Loucy (cell line): ENCODE measurements around the gene DUSP12.

ENCODE experiments used
- H2AFZ ChIP-seq: fragments of 200-600 bp; sonication (generic); 2 replicates; pipeline ENCODE4 v1.6.0; 2016; ENCODE audit warnings: antibody characterized with exemption, mild to moderate bottlenecking, low read length, moderate library complexity
- H3F3A ChIP-seq: fragments of 200-600 bp; 2 replicates; pipeline ENCODE4 v1.6.0; 2016; ENCODE audit warnings: antibody characterized with exemption, low read depth, mild to moderate bottlenecking
- H3K27me3 ChIP-seq: fragments of 200-600 bp; sonication (generic); 2 replicates; pipeline ENCODE4 v1.6.1; 2014; ENCODE audit warnings: low read length, mild to moderate bottlenecking; ENCODE audit not compliant: insufficient read depth, poor library complexity, severe bottlenecking
- H3K36me3 ChIP-seq: fragments of 200-600 bp; sonication (generic); 2 replicates; pipeline ENCODE4 v1.6.1; 2016; ENCODE audit warnings: low read length; ENCODE audit not compliant: insufficient read depth
- H3K4me1 ChIP-seq: fragments of 200-600 bp; sonication (generic); 2 replicates; pipeline ENCODE4 v1.5.1; 2014; ENCODE audit warnings: low read length, mild to moderate bottlenecking; ENCODE audit not compliant: insufficient read depth, poor library complexity, severe bottlenecking
- H3K4me2 ChIP-seq: fragments of 200-600 bp; sonication (generic); 2 replicates; pipeline ENCODE4 v1.6.0; 2014; ENCODE audit warnings: antibody characterized with exemption, low read length, low read depth, mild to moderate bottlenecking; ENCODE audit not compliant: poor library complexity, severe bottlenecking
- H3K4me3 ChIP-seq: fragments of 200-600 bp; sonication (generic); 2 replicates; pipeline ENCODE4 v1.5.1; 2014; ENCODE audit warnings: low read length, mild to moderate bottlenecking, mixed read lengths; ENCODE audit not compliant: poor library complexity, severe bottlenecking
- H3K79me2 ChIP-seq: fragments of 200-600 bp; sonication (generic); 2 replicates; pipeline ENCODE4 v1.6.1; 2014; ENCODE audit warnings: low read length; ENCODE audit not compliant: insufficient read depth
- H3K9ac ChIP-seq: fragments of 200-600 bp; sonication (generic); 2 replicates; pipeline ENCODE4 v1.6.0; 2014; ENCODE audit warnings: mild to moderate bottlenecking, low read depth, low read length, moderate library complexity; ENCODE audit not compliant: poor library complexity, severe bottlenecking
- H3K9me2 ChIP-seq: fragments of 200-600 bp; sonication (generic); replicated peaks from 2 replicates; pipeline ENCODE4 v1.6.1; 2016; ENCODE audit warnings: low read depth, low read length, mixed read lengths
- H3K9me3 ChIP-seq: fragments of 200-600 bp; sonication (generic); 2 replicates; pipeline ENCODE4 v1.6.1; 2014; ENCODE audit warnings: mild to moderate bottlenecking, antibody characterized with exemption, low read length, low read depth; ENCODE audit not compliant: insufficient read depth
- H4K20me1 ChIP-seq: fragments of 200-600 bp; sonication (generic); 2 replicates; pipeline ENCODE4 v1.6.0; 2014; ENCODE audit warnings: antibody characterized with exemption, low read length, mild to moderate bottlenecking; ENCODE audit not compliant: insufficient read depth, poor library complexity, severe bottlenecking
- CTCF ChIP-seq: fragments of 200-600 bp; sonication (generic); conservative IDR thresholded peaks from 2 replicates; pipeline ENCODE4 v1.5.1; 2014; ENCODE audit warnings: mild to moderate bottlenecking, antibody characterized with exemption, low read length
- EZH2phosphoT487 ChIP-seq: fragments of 200-600 bp; IDR thresholded peaks from 2 replicates; pipeline ENCODE4 v1.6.1; 2018; ENCODE audit warnings: antibody characterized with exemption, mild to moderate bottlenecking, moderate library complexity, borderline replicate concordance

Gene DUSP12

GRCh38 chr1:161709373-161709772 is 40.2 kb upstream of the DUSP12 start:
- Histone ChIP-seq H3K79me2 (no peaks in the 10 kb centered on the region), H2AFZ (no peak overlapping the region), H4K20me1 (no peaks in the 10 kb centered on the region), H3K27me3 (no peaks in the 10 kb centered on the region), H3K4me1 (no peaks in the 10 kb centered on the region), H3K4me2 (no peak overlapping the region), H3K4me3 (no peak overlapping the region), H3K36me3 (no peaks in the 10 kb centered on the region), H3F3A (no peaks in the 10 kb centered on the region), H3K9ac (no peak overlapping the region), H3K9me3 (no peaks in the 10 kb centered on the region), H3K9me2 (no peaks in the 10 kb centered on the region)
- no peak for TF ChIP-seq EZH2phosphoT487
- no peak for TF ChIP-seq CTCF

GRCh38 chr1:161710560-161710959 is 39.0 kb upstream of the DUSP12 start:
- no peaks in the 10 kb centered on the region for H3K79me2 ChIP-seq
- no peak for TF ChIP-seq EZH2phosphoT487
- TF ChIP-seq CTCF, result no peak
- no peaks in the 10 kb centered on the region for H3K36me3 ChIP-seq
- H4K20me1 ChIP-seq, result no peaks in the 10 kb centered on the region
- H3K4me2 ChIP-seq, result no peak overlapping the region
- H3K9me2 ChIP-seq, result no peaks in the 10 kb centered on the region
- H3K27me3 ChIP-seq, result no peaks in the 10 kb centered on the region
- H2AFZ ChIP-seq, result no peak overlapping the region
- no peaks in the 10 kb centered on the region for H3F3A ChIP-seq
- H3K9me3 ChIP-seq, result no peaks in the 10 kb centered on the region
- H3K9ac ChIP-seq, result no peak overlapping the region
- H3K4me1 ChIP-seq, result no peaks in the 10 kb centered on the region
- no peak overlapping the region for H3K4me3 ChIP-seq

GRCh38 chr1:161718559-161719324 is 30.8 kb upstream of the DUSP12 start:
- Histone ChIP-seq H3K4me2 (no peak overlapping the region), H3K79me2 (no peaks in the 10 kb centered on the region), H2AFZ (no peak overlapping the region), H4K20me1 (no peaks in the 10 kb centered on the region), H3K36me3 (no peaks in the 10 kb centered on the region), H3K27me3 (no peaks in the 10 kb centered on the region), H3K4me1 (peaks cover 3% of the 10 kb centered on the region), H3K9me3 (no peaks in the 10 kb centered on the region), H3F3A (no peaks in the 10 kb centered on the region), H3K9ac (no peak overlapping the region), H3K9me2 (no peaks in the 10 kb centered on the region), H3K4me3 (no peak overlapping the region)
- TF ChIP-seq EZH2phosphoT487, result no peak
- TF ChIP-seq CTCF, result no peak
